Lower lobe of right lung (tissue), 2 donors: Measurements from ENCODE around the gene NPM1. TPM values are rescaled to one million over a fixed set of nuclear protein-coding genes. Genes with fewer than 3 reads are reported as not detected.

Experiments
- ATAC-seq, 2 donors: fragments of 200-7000 bp; cut with Tn5 transposase; one replicate each; pipeline ENCODE4 v1.9.1; 2020 to 2022; ENCODE audit warnings: mild to moderate bottlenecking in 2 of 2, moderate library complexity in 2 of 2
- DNase-seq: peaks from one replicate; pipeline ENCODE4 v3.0.0-alpha.2; 2020
- H3K27ac ChIP-seq: fragments of 200-600 bp; one replicate; pipeline ENCODE4 v1.8.0; 2022
- H3K27me3 ChIP-seq: fragments of 200-600 bp; one replicate; pipeline ENCODE4 v1.8.0; 2022; ENCODE audit warnings: low read depth
- H3K36me3 ChIP-seq: fragments of 200-600 bp; one replicate; pipeline ENCODE4 v1.8.0; 2022; ENCODE audit warnings: mild to moderate bottlenecking
- H3K4me1 ChIP-seq: fragments of 200-600 bp; one replicate; pipeline ENCODE4 v1.8.0; 2022
- H3K4me3 ChIP-seq: fragments of 200-600 bp; one replicate; pipeline ENCODE4 v1.8.0; 2022; ENCODE audit warnings: mild to moderate bottlenecking
- H3K9me3 ChIP-seq: fragments of 200-600 bp; one replicate; pipeline ENCODE4 v1.8.0; 2022
- intact Hi-C: fragments of 100-400 bp; cut with DNase I; formaldehyde crosslinking; loops from one replicate; pipeline ENCODE4 v1.11.0; 2022
- total RNA-seq: library from RNA; stranded (reverse); fragmentation: NEBNext Ultra II Directional; extraction: Animal tissue kit (Norgen Biotek cat#: 25700); gene quantifications from one replicate; pipeline ENCODE4 v1.2.1, GENCODE V29; 2021
- TF ChIP-seq, protein P1 (sequence below): fragments of 200-600 bp; IDR thresholded peaks from one replicate; pipeline ENCODE4 v1.8.0; 2022; ENCODE audit warnings: antibody characterized with exemption, mild to moderate bottlenecking
- donor health status: DM: no; HTN: yes; CAD: no; lungs with severe emphysema.

The NPM1 gene
- total RNA-seq, 1 donor from 2014 or later = 684 TPM

DNA sequence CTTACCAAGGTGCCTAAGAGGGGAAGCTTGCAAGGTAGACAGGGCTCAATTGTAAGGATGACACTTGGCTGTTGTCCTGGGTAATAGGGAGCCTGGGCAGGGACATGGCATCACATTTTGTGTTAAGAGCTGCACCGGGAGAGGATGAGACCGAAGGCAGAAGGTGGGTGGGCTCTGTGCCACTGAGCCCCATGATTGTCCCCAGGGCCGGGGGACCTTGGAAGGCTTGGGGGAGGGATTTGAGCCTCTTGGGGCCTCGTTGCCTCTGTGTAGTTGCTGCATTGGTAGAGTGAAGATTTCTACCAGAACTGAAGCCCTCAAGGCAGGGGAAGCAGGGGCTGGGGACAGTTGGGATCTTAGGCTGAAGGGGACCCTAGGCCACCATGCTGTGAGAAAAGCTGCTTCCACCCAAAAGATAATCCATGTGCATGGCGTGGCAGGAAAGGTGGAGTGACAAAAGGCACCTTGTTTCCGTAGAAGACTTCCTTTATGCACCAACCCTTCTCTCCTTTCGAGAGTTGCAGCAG lies 43.7 kb downstream of the NPM1 start:
- TF ChIP-seq, protein P1, sequence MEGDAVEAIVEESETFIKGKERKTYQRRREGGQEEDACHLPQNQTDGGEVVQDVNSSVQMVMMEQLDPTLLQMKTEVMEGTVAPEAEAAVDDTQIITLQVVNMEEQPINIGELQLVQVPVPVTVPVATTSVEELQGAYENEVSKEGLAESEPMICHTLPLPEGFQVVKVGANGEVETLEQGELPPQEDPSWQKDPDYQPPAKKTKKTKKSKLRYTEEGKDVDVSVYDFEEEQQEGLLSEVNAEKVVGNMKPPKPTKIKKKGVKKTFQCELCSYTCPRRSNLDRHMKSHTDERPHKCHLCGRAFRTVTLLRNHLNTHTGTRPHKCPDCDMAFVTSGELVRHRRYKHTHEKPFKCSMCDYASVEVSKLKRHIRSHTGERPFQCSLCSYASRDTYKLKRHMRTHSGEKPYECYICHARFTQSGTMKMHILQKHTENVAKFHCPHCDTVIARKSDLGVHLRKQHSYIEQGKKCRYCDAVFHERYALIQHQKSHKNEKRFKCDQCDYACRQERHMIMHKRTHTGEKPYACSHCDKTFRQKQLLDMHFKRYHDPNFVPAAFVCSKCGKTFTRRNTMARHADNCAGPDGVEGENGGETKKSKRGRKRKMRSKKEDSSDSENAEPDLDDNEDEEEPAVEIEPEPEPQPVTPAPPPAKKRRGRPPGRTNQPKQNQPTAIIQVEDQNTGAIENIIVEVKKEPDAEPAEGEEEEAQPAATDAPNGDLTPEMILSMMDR = no peak
- Histone ChIP-seq H3K4me1 (no peaks in the 10 kb centered on the region), H3K27me3 (no peaks in the 10 kb centered on the region), H3K4me3 (no peak overlapping the region), H3K36me3 (no peaks in the 10 kb centered on the region), H3K27ac (no peak overlapping the region), H3K9me3 (no peaks in the 10 kb centered on the region)
- DNase-seq (no peak), ATAC-seq (no peak)
- intact Hi-C loops = no loop called here

DNA sequence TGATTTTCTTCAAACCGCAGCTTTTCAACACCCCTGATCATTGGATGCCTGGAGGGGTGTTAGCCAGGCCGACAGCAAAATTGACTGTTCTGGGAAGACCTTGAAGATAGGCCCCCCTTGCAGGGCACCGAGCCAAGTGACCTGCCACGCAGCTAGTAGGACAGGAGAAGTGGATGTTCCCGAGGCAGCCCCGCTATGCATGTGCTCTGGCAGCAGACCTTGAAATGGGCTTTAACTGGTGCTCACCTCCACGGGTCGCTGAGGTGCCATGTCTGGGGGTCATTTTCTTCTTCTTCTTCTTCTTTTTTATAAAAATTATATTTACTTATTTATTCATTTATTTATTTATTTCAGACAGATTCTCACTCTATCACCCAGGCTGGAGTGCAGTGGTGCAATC lies 44.4 kb downstream of the NPM1 start:
- intact Hi-C loops = no loop called here
- Histone ChIP-seq H3K9me3 (no peaks in the 10 kb centered on the region), H3K27ac (no peak overlapping the region), H3K27me3 (no peaks in the 10 kb centered on the region), H3K4me3 (no peak overlapping the region), H3K4me1 (no peaks in the 10 kb centered on the region), H3K36me3 (no peaks in the 10 kb centered on the region)
- ATAC-seq (no peak), DNase-seq (peak; percentile 41)
- TF ChIP-seq, protein P1 = no peak

DNA sequence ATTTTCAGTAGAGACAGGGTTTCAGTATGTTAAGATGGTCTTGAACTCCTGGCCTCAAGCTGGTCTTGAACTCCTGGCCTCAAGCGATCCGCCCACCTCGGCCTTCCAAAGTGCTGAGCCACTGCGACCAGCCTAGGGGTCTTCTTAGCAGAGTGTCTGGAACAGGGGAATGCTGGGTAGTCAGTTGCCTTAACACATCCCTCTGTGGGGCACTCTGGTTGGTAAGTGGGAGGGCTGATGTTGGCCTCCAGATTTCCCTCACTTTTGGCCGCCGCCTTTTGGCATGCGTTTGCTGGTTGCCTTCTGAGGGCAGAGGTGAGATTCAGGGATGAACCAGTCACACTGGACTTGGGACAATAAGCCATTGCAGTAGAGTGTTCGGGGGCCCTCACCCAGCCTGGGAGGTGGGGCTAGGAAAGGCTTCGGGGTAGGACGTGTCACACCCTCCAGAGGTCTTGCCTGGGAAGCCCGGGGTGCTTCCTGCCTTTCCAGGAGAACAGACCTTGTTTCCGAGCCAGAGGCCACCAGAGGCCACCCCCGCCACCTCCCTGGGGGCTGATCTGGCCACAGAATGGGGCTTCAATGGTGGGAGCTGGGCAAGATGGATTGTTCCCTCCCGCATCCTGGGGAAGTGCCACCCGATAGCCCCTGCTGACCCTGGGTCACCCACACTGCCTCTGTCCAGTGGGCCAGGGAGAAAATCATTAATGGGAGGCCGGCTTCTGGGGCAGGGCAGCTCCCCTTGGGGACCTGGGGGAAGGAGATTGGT lies 45.1 kb downstream of the NPM1 start:
- TF ChIP-seq, protein P1 = no peak
- Histone ChIP-seq H3K27me3 (no peaks in the 10 kb centered on the region), H3K4me3 (no peak overlapping the region), H3K27ac (no peak overlapping the region), H3K36me3 (no peaks in the 10 kb centered on the region), H3K9me3 (no peaks in the 10 kb centered on the region), H3K4me1 (no peaks in the 10 kb centered on the region)
- peak; percentile 42 for DNase-seq
- intact Hi-C loops = no loop called here
- ATAC-seq = no peak

DNA sequence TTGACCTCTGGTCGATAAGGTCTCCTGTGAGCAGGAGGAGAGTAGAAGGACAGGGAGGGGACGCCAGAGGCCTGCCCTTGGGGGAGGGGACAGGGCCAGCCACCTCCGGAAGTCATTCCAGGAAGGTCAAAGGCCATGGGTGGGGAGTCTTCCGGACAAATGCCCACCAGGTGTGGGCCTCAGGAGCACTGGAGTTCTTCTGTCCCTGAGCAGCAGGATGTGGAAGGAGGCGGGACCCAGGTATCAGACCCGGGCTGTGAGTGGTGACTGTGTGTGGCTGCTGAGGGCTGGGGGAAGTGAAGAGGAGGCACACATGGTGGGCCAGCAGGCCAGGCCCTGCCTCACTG lies 45.7 kb downstream of the NPM1 start:
- Histone ChIP-seq H3K27me3 (no peaks in the 10 kb centered on the region), H3K36me3 (no peaks in the 10 kb centered on the region), H3K4me1 (no peaks in the 10 kb centered on the region), H3K4me3 (no peak overlapping the region), H3K9me3 (no peaks in the 10 kb centered on the region), H3K27ac (no peak overlapping the region)
- ATAC-seq (no peak), DNase-seq (peak; percentile 17)
- TF ChIP-seq, protein P1 = no peak
- intact Hi-C loops = no loop called here

DNA sequence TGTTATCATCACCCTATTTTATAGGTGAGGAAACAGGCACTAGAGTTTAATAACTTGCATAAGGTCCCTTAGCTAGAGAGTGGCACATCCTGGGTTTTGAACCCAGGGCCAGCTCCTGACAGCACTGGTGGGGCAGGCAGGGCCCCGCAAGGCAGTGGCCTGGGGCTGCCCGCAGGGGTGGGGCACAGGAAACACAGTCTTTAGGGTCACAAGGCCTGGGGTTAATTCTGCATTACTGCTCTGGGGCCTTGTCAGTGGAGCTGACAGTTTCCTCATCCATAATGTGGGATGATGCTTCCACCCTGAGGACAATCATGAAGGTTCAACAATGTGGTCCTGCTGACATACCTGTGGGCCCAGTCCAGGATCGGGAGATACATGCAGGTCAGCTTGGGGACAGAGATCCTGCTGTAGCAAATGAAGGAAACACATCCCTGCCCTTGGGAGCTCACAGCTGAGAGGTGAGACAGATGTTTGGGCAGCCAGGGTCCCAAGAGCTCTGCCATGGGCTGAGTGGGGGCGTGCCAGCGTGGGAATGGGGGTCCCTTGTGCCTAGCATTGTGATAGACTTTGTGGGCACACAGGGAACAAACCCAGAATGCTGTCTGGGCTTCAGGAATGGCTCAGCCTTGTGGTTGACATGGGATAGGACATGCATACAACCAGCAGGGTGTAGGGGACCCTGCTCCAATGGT lies 46.5 kb downstream of the NPM1 start:
- Histone ChIP-seq H3K4me3 (no peak overlapping the region), H3K36me3 (no peaks in the 10 kb centered on the region), H3K27ac (no peak overlapping the region), H3K9me3 (no peaks in the 10 kb centered on the region), H3K27me3 (no peaks in the 10 kb centered on the region), H3K4me1 (no peaks in the 10 kb centered on the region)
- intact Hi-C loops = no loop called here
- TF ChIP-seq, protein P1 = no peak
- DNase-seq = peak; percentile 20
- no peak for ATAC-seq
